H9 (cell line): ENCODE measurements around the gene PPP2R3C. TPM values are rescaled to one million over a fixed set of nuclear protein-coding genes. Genes with fewer than 3 reads are reported as not detected.

ENCODE experiments used
- DNase-seq: peaks from one replicate; pipeline ENCODE4 v3.0.0-alpha.2; 2017
- H2AFZ ChIP-seq: one replicate; pipeline ENCODE4 v1.6.1; 2013; ENCODE audit warnings: mild to moderate bottlenecking, low read length, control low read depth, moderate library complexity
- H2AK5ac ChIP-seq: 2 replicates; pipeline ENCODE4 v1.6.1; 2013; ENCODE audit warnings: low read length, control low read depth, mixed read lengths; ENCODE audit not compliant: insufficient read length
- H2BK120ac ChIP-seq: one replicate; pipeline ENCODE4 v1.6.1; 2013; ENCODE audit warnings: low read depth, mild to moderate bottlenecking, low read length, control low read depth, inconsistent platforms; ENCODE audit not compliant: poor library complexity, severe bottlenecking
- H2BK12ac ChIP-seq: 2 replicates; pipeline ENCODE4 v1.6.1; 2013; ENCODE audit warnings: low read length, control low read depth, mixed read lengths, low read depth; ENCODE audit not compliant: insufficient read length
- H2BK15ac ChIP-seq: 2 replicates; pipeline ENCODE4 v1.6.1; 2013; ENCODE audit warnings: low read depth, low read length, control low read depth
- H2BK20ac ChIP-seq: one replicate; pipeline ENCODE4 v1.6.1; 2013; ENCODE audit warnings: low read depth, mild to moderate bottlenecking, low read length, control low read depth, inconsistent platforms; ENCODE audit not compliant: poor library complexity, severe bottlenecking
- H2BK5ac ChIP-seq: 2 replicates; pipeline ENCODE4 v1.6.1; 2013; ENCODE audit warnings: low read length, control low read depth, mixed read lengths; ENCODE audit not compliant: insufficient read length
- H3K14ac ChIP-seq: 2 replicates; pipeline ENCODE4 v1.6.1; 2013; ENCODE audit warnings: low read length, control low read depth; ENCODE audit not compliant: insufficient read depth
- H3K18ac ChIP-seq: 2 replicates; pipeline ENCODE4 v1.6.1; 2013; ENCODE audit warnings: low read depth, mild to moderate bottlenecking, mixed read lengths, low read length, control low read depth; ENCODE audit not compliant: insufficient read length
- H3K23ac ChIP-seq: 2 replicates; pipeline ENCODE4 v1.6.1; 2013; ENCODE audit warnings: low read length, control low read depth, mixed read lengths, low read depth; ENCODE audit not compliant: insufficient read length
- H3K23me2 ChIP-seq: 2 replicates; pipeline ENCODE4 v1.6.1; 2013; ENCODE audit warnings: low read depth, mild to moderate bottlenecking, mixed read lengths, low read length, control low read depth; ENCODE audit not compliant: insufficient read length, poor library complexity, severe bottlenecking
- H3K27ac ChIP-seq: 2 replicates; pipeline ENCODE4 v1.5.1; 2013; ENCODE audit warnings: low read length, control low read depth, mixed read lengths, low read depth; ENCODE audit not compliant: insufficient read length
- H3K27me3 ChIP-seq: 2 replicates; pipeline ENCODE4 v1.6.1; 2013; ENCODE audit warnings: low read length, control low read depth, inconsistent platforms; ENCODE audit not compliant: insufficient read depth
- H3K4ac ChIP-seq: 2 replicates; pipeline ENCODE4 v1.6.1; 2013; ENCODE audit warnings: low read depth, mild to moderate bottlenecking, control low read depth, inconsistent platforms, low read length, moderate library complexity
- H3K4me1 ChIP-seq: 2 replicates; pipeline ENCODE4 v1.6.1; 2013; ENCODE audit warnings: low read length, control low read depth, inconsistent platforms; ENCODE audit not compliant: insufficient read depth
- H3K4me2 ChIP-seq: 2 replicates; pipeline ENCODE4 v1.6.1; 2013; ENCODE audit warnings: low read length, control low read depth, mixed read lengths; ENCODE audit not compliant: insufficient read length, insufficient read depth
- H3K56ac ChIP-seq: 2 replicates; pipeline ENCODE4 v1.6.1; 2013; ENCODE audit warnings: low read depth, mild to moderate bottlenecking, mixed read lengths, low read length, control low read depth; ENCODE audit not compliant: insufficient read length
- H3K79me1 ChIP-seq: 2 replicates; pipeline ENCODE4 v1.6.1; 2013; ENCODE audit warnings: low read depth, mild to moderate bottlenecking, moderate library complexity, low read length, control low read depth, inconsistent platforms; ENCODE audit not compliant: insufficient read depth, poor library complexity, severe bottlenecking
- H3K79me2 ChIP-seq: 2 replicates; pipeline ENCODE4 v1.6.1; 2013; ENCODE audit warnings: low read length, control low read depth, inconsistent platforms; ENCODE audit not compliant: insufficient read depth
- H3K9ac ChIP-seq: 2 replicates; pipeline ENCODE4 v1.6.1; 2013; ENCODE audit warnings: low read length, control low read depth, mixed read lengths; ENCODE audit not compliant: insufficient read length; ENCODE audit errors: extremely low read depth
- H3K9me3 ChIP-seq: one replicate; pipeline ENCODE4 v1.6.1; 2013; ENCODE audit warnings: low read depth, low read length, inconsistent platforms; ENCODE audit not compliant: control insufficient read depth
- H3T11ph ChIP-seq: one replicate; pipeline ENCODE4 v1.6.1; 2013; ENCODE audit warnings: mild to moderate bottlenecking, low read length, control low read depth, inconsistent platforms
- H4K20me1 ChIP-seq: one replicate; pipeline ENCODE4 v1.6.1; 2013; ENCODE audit not compliant: control insufficient read depth, insufficient read length, insufficient read depth
- H4K5ac ChIP-seq: 2 replicates; pipeline ENCODE4 v1.6.1; 2013; ENCODE audit warnings: low read depth, mild to moderate bottlenecking, mixed read lengths, low read length, control low read depth; ENCODE audit not compliant: insufficient read length
- H4K8ac ChIP-seq: replicated peaks from 2 replicates; pipeline ENCODE4 v1.6.1; 2013; ENCODE audit warnings: low read length, control low read depth, mixed read lengths, low read depth; ENCODE audit not compliant: insufficient read length
- H4K91ac ChIP-seq: 2 replicates; pipeline ENCODE4 v1.6.1; 2013; ENCODE audit warnings: low read depth, mild to moderate bottlenecking, moderate library complexity, mixed read lengths, low read length, control low read depth; ENCODE audit not compliant: insufficient read length
- H3K27ac Mint-ChIP-seq, 3 experiments: 2 replicates in 2 of 3; 3 replicates in 1 of 3; pipeline ENCODE4 v1.8.0; 2020 to 2021; ENCODE audit warnings: mixed read lengths in 3 of 3, mild to moderate bottlenecking in 1 of 3, moderate library complexity in 1 of 3
- H3K27me3 Mint-ChIP-seq: 2 replicates; pipeline ENCODE4 v1.8.0; 2021; ENCODE audit warnings: low read depth, mild to moderate bottlenecking, moderate library complexity, mixed read lengths
- H3K36me3 Mint-ChIP-seq, 3 experiments: 2 replicates in 2 of 3; 3 replicates in 1 of 3; pipeline ENCODE4 v1.8.0; 2020 to 2021; ENCODE audit warnings: low read depth in 3 of 3, mixed read lengths in 3 of 3; ENCODE audit not compliant: insufficient read depth in 1 of 3
- H3K4me1 Mint-ChIP-seq, 2 experiments: 2 replicates each; pipeline ENCODE4 v1.8.0; 2020; ENCODE audit warnings: mixed read lengths in 2 of 2
- H3K4me3 Mint-ChIP-seq, 2 experiments: 2 replicates in 1 of 2; 3 replicates in 1 of 2; pipeline ENCODE4 v1.8.0; 2020 to 2021; ENCODE audit warnings: mild to moderate bottlenecking in 2 of 2, mixed read lengths in 2 of 2, moderate library complexity in 1 of 2
- H3K9me3 Mint-ChIP-seq, 2 experiments: 2 replicates in 1 of 2; 3 replicates in 1 of 2; pipeline ENCODE4 v1.8.0; 2020; ENCODE audit warnings: mild to moderate bottlenecking in 2 of 2, mixed read lengths in 2 of 2, moderate library complexity in 1 of 2
- WGBS: extraction: QIAGEN DNeasy Blood & Tissue Kit; methylation state at CpG from one replicate; pipeline ENCODE4 v1.1.7; 2013; ENCODE audit warnings: missing lambda C conversion rate, low lambda C conversion rate, mixed read lengths; ENCODE audit not compliant: insufficient read length; ENCODE audit errors: extremely low coverage; 5-methylcytosine and 5-hydroxymethylcytosine counted together
- total RNA-seq: library from RNA; stranded (reverse); gene quantifications from 2 replicates; pipeline ENCODE4 v1.2.1, GENCODE V29; 2021
- TF ChIP-seq, protein P1 (sequence below): fragments of 200-600 bp; sonication (generic); conservative IDR thresholded peaks from 3 replicates; pipeline ENCODE4 v1.8.0; 2021; ENCODE audit warnings: antibody characterized with exemption, mild to moderate bottlenecking

PPP2R3C gene
- total RNA-seq, 1 experiment from 2014 or later: 51.1 TPM

GRCh38 chr14:35121026-35121886, 534 bp downstream of the PPP2R3C start:
- H3K79me2 ChIP-seq: no peaks in the 10 kb centered on the region
- no peaks in the 10 kb centered on the region for H3K27me3 Mint-ChIP-seq

More at GRCh38 chr14:35121026-35121886, 534 bp downstream of the PPP2R3C start:
- no peak overlapping the region for H2BK20ac ChIP-seq
- peak overlapping the region; percentile 96 for H3K27ac ChIP-seq
- Mint-ChIP-seq H3K27ac (peak overlapping the region; percentile 100), H3K4me3 (peak overlapping the region; percentile 91 to 96), H3K36me3 (peaks cover 4 to 40% (median 36%) of the 10 kb centered on the region in 3 experiments; a peak in 5 of 7 replicates), H3K4me1 (peaks cover 14 to 17% of the 10 kb centered on the region in 2 experiments), H3K9me3 (no peaks in the 10 kb centered on the region; a peak in 1 of 5 replicates)
- peak overlapping the region; percentile 47 for H3K4me2 ChIP-seq
- peak overlapping the region; percentile 100 for H3K14ac ChIP-seq
- peak overlapping the region; percentile 100 for H4K5ac ChIP-seq
- peak overlapping the region; percentile 100 for H3K18ac ChIP-seq
- TF ChIP-seq, protein P1, sequence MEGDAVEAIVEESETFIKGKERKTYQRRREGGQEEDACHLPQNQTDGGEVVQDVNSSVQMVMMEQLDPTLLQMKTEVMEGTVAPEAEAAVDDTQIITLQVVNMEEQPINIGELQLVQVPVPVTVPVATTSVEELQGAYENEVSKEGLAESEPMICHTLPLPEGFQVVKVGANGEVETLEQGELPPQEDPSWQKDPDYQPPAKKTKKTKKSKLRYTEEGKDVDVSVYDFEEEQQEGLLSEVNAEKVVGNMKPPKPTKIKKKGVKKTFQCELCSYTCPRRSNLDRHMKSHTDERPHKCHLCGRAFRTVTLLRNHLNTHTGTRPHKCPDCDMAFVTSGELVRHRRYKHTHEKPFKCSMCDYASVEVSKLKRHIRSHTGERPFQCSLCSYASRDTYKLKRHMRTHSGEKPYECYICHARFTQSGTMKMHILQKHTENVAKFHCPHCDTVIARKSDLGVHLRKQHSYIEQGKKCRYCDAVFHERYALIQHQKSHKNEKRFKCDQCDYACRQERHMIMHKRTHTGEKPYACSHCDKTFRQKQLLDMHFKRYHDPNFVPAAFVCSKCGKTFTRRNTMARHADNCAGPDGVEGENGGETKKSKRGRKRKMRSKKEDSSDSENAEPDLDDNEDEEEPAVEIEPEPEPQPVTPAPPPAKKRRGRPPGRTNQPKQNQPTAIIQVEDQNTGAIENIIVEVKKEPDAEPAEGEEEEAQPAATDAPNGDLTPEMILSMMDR: no peak
- peak overlapping the region; percentile 74; the same call in 1 of the 2 replicates for H3K4ac ChIP-seq
- WGBS: 100% methylated on average over 3 of the region's 34 CpGs
- no peaks in the 10 kb centered on the region for H3K9me3 ChIP-seq
- no peak overlapping the region for H2AFZ ChIP-seq
- H3K9ac ChIP-seq: peak overlapping the region; percentile 96
- no peak overlapping the region for H2AK5ac ChIP-seq
- peak overlapping the region; percentile 97 for H4K8ac ChIP-seq
- peak overlapping the region; percentile 98 for H3K56ac ChIP-seq
- H3K27me3 ChIP-seq: no peaks in the 10 kb centered on the region
- H2BK12ac ChIP-seq: no peak overlapping the region
- H3K4me1 ChIP-seq: no peaks in the 10 kb centered on the region
- H3K23ac ChIP-seq: no peak overlapping the region
- H2BK15ac ChIP-seq: no peak overlapping the region
- H3K23me2 ChIP-seq: peaks cover 16% of the 10 kb centered on the region
- H4K91ac ChIP-seq: no peak overlapping the region
- DNase-seq: no peak
- H3T11ph ChIP-seq: peak overlapping the region; percentile 64
- H4K20me1 ChIP-seq: no peaks in the 10 kb centered on the region
- no peaks in the 10 kb centered on the region for H3K79me1 ChIP-seq
- peak overlapping the region; percentile 98 for H2BK5ac ChIP-seq
- H2BK120ac ChIP-seq: no peak overlapping the region
